ENCODE data around the gene TOP3A. TPM values are rescaled to one million over a fixed set of nuclear protein-coding genes. Genes with fewer than 3 reads are reported as not detected.

The TOP3A gene
- total and polyA plus RNA-seq, 2 of the 13 experiments (the other 11 are each of a cell fraction or from before 2014, with no cell fraction given) = 16.9 to 36.8 TPM

GRCh38 chr17:18314731-18315561 is at the start of gene TOP3A, which contains the start of gene SMCR8 (continued):
- no peak; the same call in 1 of the 2 replicates for TF ChIP-seq RFX5 (IDR thresholded peaks at IDR 0.05; ENCODE audit: low read depth, low read length)
- TF ChIP-seq IKZF5 (CRISPR knock-in tag; IDR thresholded peaks at IDR 0.05) = peak; percentile 19
- 0 out of 2 replicates have a peak, but pooled peaks have one; percentile 23 for TF ChIP-seq ARID3A (IDR thresholded peaks at IDR 0.05; ENCODE audit: low read depth, low read length)
- TF ChIP-seq ZNF770 (CRISPR knock-in tag; IDR thresholded peaks at IDR 0.05) = 0 out of 2 replicates have a peak, but pooled peaks have one; percentile 28
- TF ChIP-seq NR0B2 (CRISPR knock-in tag; IDR thresholded peaks at IDR 0.05) = no peak
- TF ChIP-seq ZBTB46 (CRISPR knock-in tag; IDR thresholded peaks at IDR 0.05; ENCODE audit: borderline replicate concordance) = peak; percentile 81; the same call in 1 of the 2 replicates
- peak; percentile 82; the same call in 1 of the 2 replicates for TF ChIP-seq KLF15 (CRISPR knock-in tag; IDR thresholded peaks at IDR 0.05; ENCODE audit: borderline replicate concordance)
- TF ChIP-seq FOXO4 (CRISPR knock-in tag; conservative IDR thresholded peaks at IDR 0.05) = 0 out of 2 replicates have a peak, but pooled peaks have one; percentile 85
- no peak for TF ChIP-seq ZNF3 (CRISPR knock-in tag; IDR thresholded peaks at IDR 0.05)
- no peak for TF ChIP-seq RFX3 (CRISPR knock-in tag; IDR thresholded peaks at IDR 0.05)
- peak; percentile 70; the same call in 1 of the 2 replicates for TF ChIP-seq CREBL2 (CRISPR knock-in tag; IDR thresholded peaks at IDR 0.05; ENCODE audit: borderline replicate concordance)
- peak; percentile 79 for TF ChIP-seq CREB1 (IDR thresholded peaks at IDR 0.05)
- TF ChIP-seq CREB1 (CRISPR knock-in tag; IDR thresholded peaks at IDR 0.05) = peak; percentile 86
- peak; percentile 67; the same call in 1 of the 2 replicates for TF ChIP-seq ZNF782 (CRISPR knock-in tag; IDR thresholded peaks at IDR 0.05; ENCODE audit: borderline replicate concordance)
- no peak for TF ChIP-seq ZNF781 (CRISPR knock-in tag; IDR thresholded peaks at IDR 0.05; ENCODE audit: borderline replicate concordance, not compliant biosample characterization)
- 0 out of 2 replicates have a peak, but pooled peaks have one; percentile 54 for TF ChIP-seq ZNF614 (CRISPR knock-in tag; IDR thresholded peaks at IDR 0.05; ENCODE audit: borderline replicate concordance)
- TF ChIP-seq MED13 (CRISPR knock-in tag; IDR thresholded peaks at IDR 0.05) = 0 out of 2 replicates have a peak, but pooled peaks have one; percentile 3
- TF ChIP-seq ESRRA (CRISPR knock-in tag; IDR thresholded peaks at IDR 0.05; ENCODE audit: low read depth) = no peak

All from HepG2 (cell line).